NOMO-1 treated with DMSO at 0.1 percent for 48 hours (cell line): Measurements from ENCODE around the gene EPS8L1.
"Not testable (repeated sequence)": the region's sequence is repeated elsewhere in the genome, so short reads cannot be mapped to it uniquely, and the experiment has no call there.

Experiments
- DNase-seq: peaks from one replicate; lab custom pipeline; 2025; ENCODE audit not compliant: unreplicated experiment; lab: John Stamatoyannopoulos, UW

Gene EPS8L1

DNA sequence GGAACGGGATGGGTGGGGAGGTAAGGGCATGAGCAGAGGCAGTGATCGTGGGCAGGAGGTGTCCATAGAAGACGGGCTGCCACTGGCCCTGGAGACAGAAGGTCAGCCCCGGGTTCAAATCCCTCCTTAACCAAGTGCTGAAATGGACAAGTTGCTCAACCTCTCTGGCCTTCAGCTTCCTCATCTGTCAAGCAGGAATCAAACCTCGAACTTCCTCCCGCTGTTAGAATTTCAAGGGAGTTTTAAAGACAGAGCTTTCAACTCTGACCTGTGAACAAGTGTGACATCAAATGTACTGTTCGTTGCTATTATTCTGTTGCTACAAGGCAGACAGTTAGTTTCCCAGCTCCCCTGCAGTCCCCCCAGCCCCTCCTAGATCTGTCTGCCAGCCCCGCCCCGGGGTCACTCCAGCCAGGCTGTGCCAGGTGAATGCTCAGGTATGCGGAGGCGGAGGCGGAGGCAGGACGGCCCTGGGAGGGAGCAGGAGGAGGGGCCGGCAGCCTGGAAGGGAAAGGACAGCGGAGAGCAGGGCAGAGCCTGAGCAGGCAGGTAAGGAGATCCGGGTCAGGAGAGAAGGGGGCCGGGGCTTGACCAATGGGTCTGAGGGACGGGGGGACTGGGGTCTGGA lies at the start of gene EPS8L1:
TSS of gene EPS8L1 (plus strand) at position 499 of the 628 bp plus-strand sequence. CDS start 576 bp downstream, outside the sequence.
- peak; percentile 53 for DNase-seq

DNA sequence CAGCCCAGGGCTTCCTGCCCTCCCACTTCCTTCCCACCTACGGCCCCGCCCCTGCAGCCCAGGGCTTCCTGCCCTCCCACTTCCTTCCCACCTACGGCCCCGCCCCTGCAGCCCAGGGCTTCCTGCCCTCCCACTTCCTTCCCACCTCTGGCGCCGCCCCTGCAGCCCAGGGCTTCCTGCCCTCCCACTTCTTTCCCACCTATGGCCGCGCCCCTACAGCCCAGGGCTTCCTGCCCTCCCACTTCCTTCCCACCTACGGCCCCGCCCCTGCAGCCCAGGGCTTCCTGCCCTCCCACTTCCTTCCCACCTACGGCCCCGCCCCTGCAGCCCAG lies 48.6 kb upstream of the EPS8L1 start:
- DNase-seq: not testable (repeated sequence)

DNA sequence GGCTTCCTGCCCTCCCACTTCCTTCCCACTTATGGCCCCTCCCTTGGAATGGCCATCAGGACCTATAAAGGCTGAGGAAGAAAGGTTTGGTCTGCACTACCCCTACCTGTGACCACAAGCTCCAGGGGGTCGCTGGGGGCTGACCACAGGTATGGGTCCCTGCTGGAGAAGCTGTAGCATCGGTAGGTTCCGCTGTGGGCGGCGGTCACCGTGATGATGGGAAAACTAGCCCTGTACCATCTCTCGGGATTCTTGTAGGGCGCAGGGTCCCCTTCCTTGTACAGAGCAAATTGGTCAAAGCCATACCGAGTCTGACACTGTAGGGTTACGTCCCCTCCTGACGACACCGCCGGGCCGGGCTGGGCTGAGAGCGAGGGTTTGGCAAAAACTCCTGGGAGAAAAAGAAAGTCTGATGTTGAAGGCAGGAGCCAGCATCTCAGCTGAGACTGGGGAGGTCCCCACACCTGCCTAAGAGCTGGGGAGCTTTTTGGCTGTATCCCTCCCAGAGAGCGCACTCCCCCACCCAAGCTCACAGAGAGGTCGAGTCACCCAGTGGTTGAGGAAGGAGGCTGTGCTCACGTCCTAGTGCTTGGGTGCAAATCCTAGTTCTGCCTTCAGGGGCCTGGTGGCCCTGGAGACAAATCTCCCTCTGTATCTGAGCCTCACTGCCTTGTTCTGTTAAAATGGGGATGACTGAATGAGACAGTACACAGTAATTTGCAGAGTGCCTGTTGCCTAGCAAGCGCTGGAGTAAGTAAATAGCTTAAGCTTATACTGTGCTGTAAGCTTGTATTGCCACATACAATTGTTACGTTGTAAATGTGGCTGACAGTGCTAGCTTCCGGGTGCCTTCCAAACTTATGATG lies 48.0 kb upstream of the EPS8L1 start:
- peak; percentile 77 for DNase-seq

DNA sequence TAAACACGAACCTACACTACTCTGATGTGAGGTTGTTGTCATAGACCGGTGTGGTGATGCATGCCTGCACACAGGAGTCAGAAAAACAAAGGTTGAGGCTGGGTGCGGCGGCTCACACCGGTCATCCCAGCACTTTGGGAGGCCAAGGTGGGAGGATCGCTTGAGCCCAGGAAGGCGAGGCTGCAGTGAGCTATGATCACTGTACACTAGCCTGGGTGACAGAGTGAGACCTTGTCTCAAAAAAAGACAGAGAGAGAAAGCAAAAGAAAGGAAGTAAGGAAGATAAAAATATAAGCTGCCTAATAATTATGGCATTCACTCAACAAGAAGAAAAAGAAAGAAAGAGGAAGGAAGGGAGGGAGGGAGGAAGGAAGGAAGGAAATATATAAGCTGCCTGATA lies 46.9 kb upstream of the EPS8L1 start:
- DNase-seq: no peak

DNA sequence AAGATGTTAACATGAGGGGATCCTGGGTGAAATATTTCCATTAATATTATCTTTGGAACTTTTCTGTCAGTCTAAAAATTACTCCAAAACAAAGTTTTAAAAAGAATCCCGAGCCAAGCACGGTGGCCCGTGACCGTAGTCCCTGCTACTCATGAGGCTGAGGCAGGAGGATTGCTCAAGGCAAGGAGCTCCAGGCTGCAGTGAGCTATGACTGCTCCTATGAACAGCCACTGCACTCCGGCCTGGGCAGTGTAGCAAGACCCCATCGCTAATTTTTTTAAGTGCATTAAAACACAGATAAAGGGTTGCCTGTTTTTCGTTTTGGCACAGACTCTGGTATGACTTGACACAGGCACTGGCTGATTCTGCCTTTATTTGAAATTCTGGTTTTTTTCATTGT lies 44.5 kb upstream of the EPS8L1 start:
- no peak for DNase-seq

DNA sequence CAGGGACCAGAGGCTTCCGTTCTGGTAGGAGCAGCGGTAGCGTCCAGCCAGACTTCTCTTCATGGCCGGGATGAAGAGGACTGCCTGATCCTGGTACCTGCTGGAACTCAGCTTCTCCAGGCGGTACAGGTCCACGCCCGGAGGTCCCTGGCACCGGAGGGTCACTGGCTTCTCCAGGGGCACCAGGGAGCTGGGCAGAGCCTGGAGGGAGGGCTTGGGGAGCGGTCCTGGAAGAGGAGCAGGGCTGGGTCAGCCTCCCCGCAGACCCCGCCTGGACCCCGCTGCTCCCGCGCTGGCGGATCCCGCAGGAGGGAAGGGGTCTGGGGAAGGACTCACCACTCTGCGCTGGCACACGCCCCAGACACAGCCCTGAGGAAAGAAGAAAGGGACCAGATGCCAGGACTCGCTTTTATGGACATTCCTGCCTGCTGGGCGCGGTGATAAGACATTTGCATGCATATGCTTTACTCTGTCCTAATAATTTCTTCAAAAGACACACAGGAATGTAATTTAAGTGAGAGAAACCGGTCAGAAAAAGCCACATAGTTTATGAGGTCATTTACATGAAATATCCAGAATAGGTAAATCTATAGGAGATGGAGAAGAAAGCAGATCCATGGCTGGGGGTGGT lies 43.4 kb upstream of the EPS8L1 start:
- no peak for DNase-seq

DNA sequence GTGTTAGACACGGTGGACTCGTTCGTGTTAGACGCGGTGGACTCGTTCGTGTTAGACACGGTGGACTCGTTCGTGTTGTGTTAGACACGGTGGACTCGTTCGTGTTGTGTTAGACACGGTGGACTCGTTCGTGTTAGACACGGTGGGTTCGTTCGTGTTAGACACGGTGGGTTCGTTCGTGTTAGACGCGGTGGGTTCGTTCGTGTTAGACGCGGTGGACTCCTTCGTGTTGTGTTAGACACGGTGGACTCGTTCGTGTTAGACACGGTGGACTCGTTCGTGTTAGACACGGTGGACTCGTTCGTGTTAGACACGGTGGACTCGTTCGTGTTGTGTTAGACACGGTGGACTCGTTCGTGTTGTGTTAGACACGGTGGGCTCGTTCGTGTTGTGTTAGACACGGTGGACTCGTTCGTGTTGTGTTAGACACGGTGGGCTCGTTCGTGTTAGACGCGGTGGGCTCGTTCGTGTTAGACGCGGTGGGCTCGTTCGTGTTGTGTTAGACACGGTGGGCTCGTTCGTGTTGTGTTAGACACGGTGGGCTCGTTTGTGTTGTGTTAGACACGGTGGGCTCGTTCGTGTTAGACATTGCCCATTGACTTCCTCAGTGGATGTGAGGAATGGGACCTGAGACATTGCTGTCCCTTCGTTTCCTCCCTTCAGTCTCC lies 42.6 kb upstream of the EPS8L1 start:
- DNase-seq: not testable (repeated sequence)

DNA sequence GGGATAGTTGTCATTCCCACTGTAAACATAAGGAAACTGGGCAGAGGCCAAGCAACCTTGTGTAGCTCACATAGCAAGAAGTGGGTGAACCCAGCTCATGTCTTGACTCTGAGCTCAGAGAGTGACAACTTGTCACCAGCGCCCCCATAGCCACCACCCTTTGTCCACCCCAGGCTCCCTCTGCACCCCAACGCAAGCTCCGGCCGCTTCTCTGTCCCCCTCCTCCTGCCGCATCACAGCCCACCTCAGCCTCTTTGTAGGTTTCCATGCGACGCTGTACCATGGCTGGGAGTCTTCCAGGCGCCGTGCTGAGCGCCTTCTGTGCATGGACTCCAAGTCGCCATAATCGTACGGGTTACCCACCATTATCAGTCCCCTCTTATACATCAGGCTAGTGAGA lies 40.9 kb upstream of the EPS8L1 start:
- no peak for DNase-seq

DNA sequence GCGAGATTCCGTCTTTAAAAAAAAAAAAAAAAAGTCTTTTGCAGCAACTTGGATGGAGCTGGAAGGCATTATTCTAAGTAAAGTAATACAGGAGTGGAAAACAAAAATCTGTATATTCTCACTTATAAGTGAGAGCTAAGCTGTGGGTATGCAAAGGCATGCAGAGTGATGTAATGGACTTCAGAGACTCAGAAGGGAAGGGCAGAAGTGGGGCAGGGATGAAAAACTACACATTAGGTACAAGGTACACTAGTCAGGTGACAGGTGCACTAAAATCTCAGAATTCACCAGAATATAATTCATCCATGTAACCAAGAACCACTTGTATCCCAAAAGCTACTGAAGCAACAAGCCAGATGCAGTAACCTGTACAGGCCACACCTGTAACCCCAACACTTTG lies 39.6 kb upstream of the EPS8L1 start:
- no peak for DNase-seq

DNA sequence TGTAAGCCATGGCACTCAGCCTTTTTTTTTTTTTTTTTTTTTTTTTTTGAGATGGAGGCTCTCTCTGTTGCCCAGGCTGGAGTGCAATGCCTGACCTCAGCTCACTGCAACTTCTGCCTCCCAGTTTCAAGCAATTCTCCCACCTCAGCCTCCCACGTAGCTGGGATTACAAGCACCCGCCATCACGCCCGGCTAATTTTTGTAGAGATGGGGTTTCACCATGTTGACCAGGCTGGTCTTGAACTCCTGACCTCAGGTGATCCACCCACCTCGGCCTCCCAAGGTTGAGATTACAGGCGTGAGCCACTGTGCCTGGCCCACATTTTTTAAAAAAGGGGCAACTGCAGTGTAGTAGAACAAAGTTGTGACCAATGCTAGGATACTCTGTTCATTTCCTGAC lies 38.1 kb upstream of the EPS8L1 start:
- not testable (repeated sequence) for DNase-seq

DNA sequence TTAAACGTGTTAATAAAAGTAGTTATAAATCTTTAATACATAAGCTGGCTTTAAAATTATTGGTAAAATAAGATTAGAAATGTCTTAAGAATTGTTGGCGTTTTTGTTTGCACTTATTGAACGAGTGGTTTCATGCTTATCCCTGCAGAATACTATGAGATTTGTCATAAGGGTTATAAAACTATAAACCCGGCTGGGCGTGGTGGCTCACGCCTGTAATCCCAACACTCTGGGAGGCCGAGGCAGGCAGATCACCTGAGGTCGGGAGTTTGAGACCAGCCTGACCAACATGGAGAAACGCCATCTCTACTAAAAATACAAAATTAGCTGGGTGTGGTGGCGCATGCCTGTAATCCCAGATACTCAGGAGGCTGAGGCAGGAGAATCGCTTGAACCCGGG lies 35.0 kb upstream of the EPS8L1 start:
- not testable (repeated sequence) for DNase-seq

DNA sequence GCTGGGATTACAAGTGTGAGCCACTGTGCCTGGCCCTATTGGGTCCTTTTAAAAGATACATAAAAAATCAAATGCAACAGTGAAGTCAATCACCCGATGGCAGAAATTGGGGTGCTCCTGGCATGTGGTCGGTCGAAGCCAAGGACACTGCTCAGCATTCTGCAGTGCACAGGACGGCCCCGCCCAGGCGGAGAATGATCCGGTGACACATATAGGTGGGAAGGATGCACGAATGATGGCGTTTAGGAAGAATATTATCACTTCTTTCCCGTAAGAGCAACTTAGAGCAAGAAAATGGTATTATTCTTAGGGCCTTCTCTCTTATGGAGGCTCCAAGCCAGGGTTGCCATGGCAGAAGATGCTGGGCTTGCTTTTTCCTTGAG lies 34.4 kb upstream of the EPS8L1 start:
- DNase-seq: no peak

DNA sequence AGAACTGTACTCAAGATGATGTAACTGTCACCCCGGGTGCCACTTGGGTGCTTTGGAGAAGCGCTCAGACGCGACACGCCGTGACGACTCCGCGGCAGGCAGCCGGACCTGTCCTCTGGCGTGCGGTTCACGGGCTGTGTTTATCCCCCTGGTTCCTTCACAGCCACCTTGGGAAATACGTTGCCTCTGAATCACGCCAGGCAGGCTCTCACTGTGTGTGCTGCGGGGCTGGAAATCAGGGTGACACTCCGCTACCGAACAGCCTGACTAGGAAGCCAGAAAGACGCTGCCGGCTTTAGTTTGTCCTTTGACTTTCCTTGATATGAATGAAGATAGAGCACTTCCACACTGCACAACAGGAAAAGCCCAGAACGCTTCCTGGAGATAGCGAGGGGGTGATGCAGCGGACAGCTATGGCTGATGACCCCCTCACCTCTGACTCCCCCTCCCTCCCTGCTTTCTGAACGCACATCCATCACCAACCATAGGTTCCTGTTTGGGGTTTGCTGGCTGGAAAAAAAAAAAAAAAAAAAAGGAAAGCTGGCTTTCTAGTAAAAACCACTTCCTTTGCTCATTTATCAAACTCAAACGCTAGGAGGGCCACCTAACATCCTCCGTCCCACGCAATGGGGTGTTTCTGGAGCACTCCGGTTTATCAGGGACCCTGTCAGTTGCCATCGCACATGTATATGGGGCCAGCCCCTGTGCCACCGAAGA lies 33.9 kb upstream of the EPS8L1 start:
- DNase-seq: no peak

DNA sequence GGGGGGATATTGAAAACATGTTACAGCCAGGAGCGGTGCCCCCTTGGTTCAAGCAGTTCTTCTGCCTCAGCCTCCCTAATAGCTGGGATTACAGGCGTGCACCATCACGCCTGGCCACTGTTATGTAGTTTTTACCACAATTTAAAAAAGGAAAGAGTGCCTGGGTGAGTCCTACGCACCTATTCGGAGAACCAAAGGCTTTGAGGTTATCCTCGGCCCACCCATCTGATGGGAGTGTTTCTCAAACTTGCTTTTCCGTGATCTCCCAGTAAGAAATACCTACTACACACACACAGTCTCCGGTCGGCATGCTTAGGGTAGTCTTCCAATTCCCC lies 33.4 kb upstream of the EPS8L1 start:
- no peak for DNase-seq

DNA sequence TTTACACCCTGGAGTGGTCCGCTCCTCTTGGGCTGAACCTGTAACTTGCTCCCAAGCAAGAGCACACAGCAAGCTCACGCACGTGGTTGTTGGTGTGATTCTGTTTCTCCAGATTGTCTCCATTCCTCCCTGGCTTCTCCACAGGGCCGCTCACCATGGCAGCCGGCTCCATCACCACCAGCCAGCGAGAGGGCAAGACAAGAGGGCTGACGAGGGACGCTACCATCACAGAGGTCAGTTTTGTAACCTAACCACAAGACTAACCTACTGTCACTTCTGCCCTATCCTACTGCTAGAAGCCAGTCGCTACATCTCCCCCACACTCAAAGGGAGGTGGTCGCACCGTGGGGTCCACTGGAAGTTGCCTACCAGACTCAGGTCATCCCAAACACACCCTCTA lies 33.0 kb upstream of the EPS8L1 start:
- DNase-seq: no peak

DNA sequence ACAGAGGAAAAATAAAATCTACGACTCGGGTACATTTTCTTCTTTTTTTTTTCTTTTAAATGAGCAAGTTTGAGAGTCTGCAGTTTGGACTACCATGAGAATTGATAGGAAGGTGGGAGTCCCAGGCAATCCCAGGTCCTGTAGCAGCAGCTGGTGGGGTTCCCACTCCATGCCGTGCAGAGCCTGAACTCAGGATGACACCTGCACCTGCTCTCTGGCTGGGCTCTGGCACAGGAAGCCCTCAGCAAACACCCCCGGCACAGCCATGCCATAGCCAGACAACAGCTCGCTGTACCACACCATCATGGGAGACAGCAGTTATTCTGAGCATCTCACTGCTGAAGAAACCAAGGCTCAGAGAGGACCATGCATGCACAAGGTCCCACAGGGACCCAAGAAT lies 31.4 kb upstream of the EPS8L1 start:
- no peak for DNase-seq

DNA sequence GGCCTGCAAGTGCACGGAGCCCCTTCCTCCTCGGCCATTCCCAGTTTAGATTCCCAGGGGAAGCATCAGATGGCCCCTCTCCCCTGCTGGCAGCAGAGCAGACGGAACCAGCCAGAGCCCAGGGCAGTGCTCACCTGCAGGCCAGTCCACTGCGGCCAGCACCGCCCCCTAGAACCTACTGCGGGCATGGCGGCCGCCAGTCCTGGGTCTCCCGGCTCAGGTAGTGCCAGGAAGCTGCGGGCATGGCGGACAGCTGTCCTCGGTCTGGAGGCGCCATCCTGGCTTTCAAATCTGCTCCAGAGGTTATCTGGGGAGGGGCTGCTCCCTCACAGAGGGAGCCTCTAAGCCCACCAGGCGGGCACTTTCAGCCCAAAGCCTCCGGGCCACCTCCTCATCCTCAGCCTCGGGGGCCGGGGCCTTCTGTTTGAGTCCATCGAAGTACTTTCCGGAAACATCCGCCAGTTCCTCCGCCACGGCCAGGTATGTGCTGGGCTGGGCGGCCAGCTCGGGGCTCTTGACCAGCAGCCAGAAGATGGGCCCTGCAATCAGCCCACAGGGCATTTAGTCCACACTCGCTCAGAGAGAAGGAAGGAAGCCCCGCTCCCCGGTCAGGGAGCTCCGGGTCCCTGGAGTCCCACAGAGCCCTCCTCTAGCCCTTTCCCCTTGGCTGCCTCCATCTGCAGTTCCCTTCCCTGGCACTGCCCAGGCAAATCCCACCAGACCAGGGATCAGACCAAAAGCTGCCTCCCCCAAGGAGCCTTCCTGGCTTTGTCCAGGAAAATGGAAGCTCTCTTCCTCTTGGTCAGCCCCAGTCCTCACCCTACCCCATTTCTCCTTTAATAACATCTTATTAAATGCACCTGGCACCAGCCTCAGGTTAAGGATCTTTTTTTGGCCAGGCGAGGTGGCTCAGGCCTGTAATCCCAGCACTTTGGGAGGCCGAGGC lies 30.6 kb upstream of the EPS8L1 start:
- no peak for DNase-seq

DNA sequence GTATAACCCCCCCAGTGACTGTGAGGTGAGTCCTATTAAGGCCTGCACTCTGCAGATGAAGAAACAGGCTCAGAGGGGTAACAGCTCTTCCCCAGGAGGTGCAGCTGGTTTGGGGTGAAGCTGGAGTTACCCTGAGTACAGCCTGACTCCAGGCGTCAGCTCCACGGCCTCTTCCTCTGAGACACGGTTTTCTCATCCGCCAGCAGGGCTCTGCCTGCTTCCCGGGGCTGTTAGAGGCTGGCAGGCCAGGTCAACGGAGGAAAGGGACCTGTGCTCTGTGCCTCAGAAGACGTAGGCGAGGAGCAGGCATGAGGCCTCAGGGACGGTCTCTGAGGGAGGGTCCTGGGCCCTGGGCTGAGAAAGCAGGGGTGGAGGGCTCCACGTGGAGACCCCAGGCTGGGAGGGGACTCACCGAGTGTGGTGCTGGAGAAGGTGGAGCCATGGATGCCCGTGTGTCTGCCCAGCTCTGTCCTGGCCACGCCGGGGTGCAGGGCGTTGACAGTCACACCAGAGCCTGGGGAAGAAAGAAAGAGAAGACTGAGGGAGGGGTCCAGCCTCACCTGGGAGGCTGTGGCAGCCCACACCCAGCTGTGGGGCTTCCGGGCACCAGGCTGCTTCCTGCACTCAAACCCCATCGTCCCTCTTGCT lies 28.6 kb upstream of the EPS8L1 start:
- no peak for DNase-seq

DNA sequence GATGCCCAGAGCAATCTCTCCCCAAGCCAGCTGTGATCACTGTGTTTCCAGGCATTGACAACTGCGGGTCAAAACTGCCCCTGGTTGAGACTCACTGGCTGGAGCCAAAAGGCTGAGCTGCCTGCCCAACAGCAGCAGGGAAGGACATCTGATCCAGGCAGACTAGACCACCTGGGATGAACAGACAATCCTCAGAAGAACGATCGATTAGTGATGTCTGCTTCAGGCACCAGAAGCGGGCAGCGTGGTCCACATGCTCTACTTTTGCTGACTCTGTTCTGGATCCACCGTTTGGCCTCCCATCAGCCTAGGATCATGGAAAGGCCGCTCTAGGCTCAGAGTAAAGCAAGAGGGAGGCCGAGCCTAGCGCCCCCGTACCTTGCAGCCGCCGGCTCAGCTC lies 27.7 kb upstream of the EPS8L1 start:
- no peak for DNase-seq

DNA sequence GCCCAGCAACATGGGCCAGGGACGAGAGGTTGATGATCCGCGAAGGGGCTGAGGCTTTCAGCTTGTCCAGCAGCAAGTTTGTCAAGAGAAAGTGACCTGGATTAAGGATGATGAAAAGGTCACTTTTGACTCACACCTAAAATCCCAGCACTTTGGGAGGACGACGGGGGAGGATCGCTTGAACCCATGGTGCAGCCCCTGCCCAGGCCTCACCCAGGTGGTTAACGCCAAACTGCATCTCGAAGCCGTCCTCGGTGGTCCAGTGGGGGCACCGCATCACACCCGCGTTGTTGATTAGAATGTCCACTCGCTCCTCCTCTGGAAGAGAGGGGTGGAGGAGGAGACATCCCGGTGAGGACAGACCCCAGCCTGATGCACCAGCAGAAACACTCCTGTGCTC lies 27.2 kb upstream of the EPS8L1 start:
- DNase-seq: no peak
